ENCODE results near the gene NTNG2.
"Not testable (repeated sequence)": the region's sequence is repeated elsewhere in the genome, so short reads cannot be mapped to it uniquely, and the experiment has no call there.

NTNG2 gene

GRCh38 chr9:132161743-132162184 lies at the start of gene NTNG2:
Gene NTNG2, plus strand, starts transcription at chr9:132162058. Its CDS starts 4,774 bp downstream, at chr9:132166832.
- no peak for DNase-seq (ENCODE audit: low read depth)

- DNase-seq (ENCODE audit: low read depth): peak; percentile 3
Observed at GRCh38 chr9:132114102-132114707, 47.7 kb upstream of the NTNG2 start.

GRCh38 chr9:132116583-132116982 lies 45.3 kb upstream of the NTNG2 start:
- DNase-seq (ENCODE audit: low read depth): no peak

- DNase-seq (ENCODE audit: low read depth): no peak
Observed at GRCh38 chr9:132117694-132118093, 44.2 kb upstream of the NTNG2 start.

GRCh38 chr9:132121021-132121420 lies 40.8 kb upstream of the NTNG2 start:
- no peak for DNase-seq (ENCODE audit: low read depth)

- DNase-seq (ENCODE audit: low read depth): no peak
Observed at GRCh38 chr9:132124800-132125199, 37.1 kb upstream of the NTNG2 start.

GRCh38 chr9:132125361-132125760 lies 36.5 kb upstream of the NTNG2 start:
- no peak for DNase-seq (ENCODE audit: low read depth)

GRCh38 chr9:132125944-132126679 lies 35.7 kb upstream of the NTNG2 start:
- peak; percentile 36 for DNase-seq (ENCODE audit: low read depth)

GRCh38 chr9:132126680-132127236 lies 35.1 kb upstream of the NTNG2 start:
- no peak for DNase-seq (ENCODE audit: low read depth)

- DNase-seq (ENCODE audit: low read depth): no peak
Observed at GRCh38 chr9:132127888-132128534, 33.8 kb upstream of the NTNG2 start.

GRCh38 chr9:132129535-132129934 lies 32.3 kb upstream of the NTNG2 start:
- DNase-seq (ENCODE audit: low read depth): no peak

- DNase-seq (ENCODE audit: low read depth): not testable (repeated sequence)
Observed at GRCh38 chr9:132134085-132134484, 27.8 kb upstream of the NTNG2 start.

- no peak for DNase-seq (ENCODE audit: low read depth)
Observed at GRCh38 chr9:132135456-132135855, 26.4 kb upstream of the NTNG2 start.

GRCh38 chr9:132136151-132136780 lies 25.6 kb upstream of the NTNG2 start:
- DNase-seq (ENCODE audit: low read depth): no peak

- DNase-seq (ENCODE audit: low read depth): no peak
Observed at GRCh38 chr9:132141344-132141947, 20.4 kb upstream of the NTNG2 start.

- no peak for DNase-seq (ENCODE audit: low read depth)
Observed at GRCh38 chr9:132141948-132142594, 19.8 kb upstream of the NTNG2 start.

GRCh38 chr9:132142924-132143323 lies 18.9 kb upstream of the NTNG2 start:
- DNase-seq (ENCODE audit: low read depth): no peak

GRCh38 chr9:132143359-132143758 lies 18.5 kb upstream of the NTNG2 start:
- DNase-seq (ENCODE audit: low read depth): no peak

GRCh38 chr9:132144708-132145365 lies 17.0 kb upstream of the NTNG2 start:
- DNase-seq (ENCODE audit: low read depth): no peak

GRCh38 chr9:132146039-132146438 lies 15.8 kb upstream of the NTNG2 start:
- DNase-seq (ENCODE audit: low read depth): no peak

- no peak for DNase-seq (ENCODE audit: low read depth)
Observed at GRCh38 chr9:132146575-132146974, 15.3 kb upstream of the NTNG2 start.

Measured in CMK (cell line).